CD8-positive, alpha-beta memory T cell (primary cell): ENCODE results near the gene CLCNKB. TPM values are rescaled to one million over a fixed set of nuclear protein-coding genes. Genes with fewer than 3 reads are reported as not detected.

ENCODE experiments used
- CTCF ChIA-PET: fragments of 350-600 bp; sonication (Branson Sonifier 250); formaldehyde crosslinking; loops from one replicate; lab custom pipeline; 2021; ENCODE audit warnings: antibody characterized with exemption; lab: Charles Lee
- POLR2A ChIA-PET: fragments of 350-600 bp; sonication (Branson Sonifier 250); formaldehyde crosslinking; loops from one replicate; lab custom pipeline; 2021; ENCODE audit warnings: antibody characterized with exemption; lab: Charles Lee
- DNase-seq, 5 donors: peaks; one replicate each; pipeline versions ENCODE4 v3.0.0 to v3.0.0-alpha.2; 2020 to 2022; ENCODE audit warnings: mixed read lengths in 1 of 5
- H3K27ac ChIP-seq: one replicate; pipeline ENCODE4 v1.7.0; 2013; ENCODE audit warnings: low read depth, mild to moderate bottlenecking, low read length, moderate library complexity
- H3K27me3 ChIP-seq: 2 replicates; pipeline ENCODE4 v1.7.0; 2013; ENCODE audit warnings: low read length, mild to moderate bottlenecking; ENCODE audit not compliant: insufficient read depth, poor library complexity, severe bottlenecking
- H3K36me3 ChIP-seq: 2 replicates; pipeline ENCODE4 v1.7.0; 2013; ENCODE audit warnings: mild to moderate bottlenecking, low read length, moderate library complexity; ENCODE audit not compliant: insufficient read depth
- H3K4me1 ChIP-seq: 2 replicates; pipeline ENCODE4 v1.7.0; 2013; ENCODE audit warnings: mild to moderate bottlenecking, low read length, moderate library complexity; ENCODE audit not compliant: insufficient read depth
- H3K4me3 ChIP-seq: 2 replicates; pipeline ENCODE4 v1.7.0; 2013; ENCODE audit warnings: mild to moderate bottlenecking, low read length
- H3K9me3 ChIP-seq: 2 replicates; pipeline ENCODE4 v1.7.0; 2013; ENCODE audit warnings: mild to moderate bottlenecking, low read length
- H3K27ac Mint-ChIP-seq, 8 donors: one replicate each; pipeline ENCODE4 v1.8.0; 2020 to 2021; ENCODE audit warnings: mixed read lengths in 8 of 8, mild to moderate bottlenecking in 6 of 8, inconsistent platforms in 3 of 8, moderate library complexity in 3 of 8
- H3K27me3 Mint-ChIP-seq, 2 donors: one replicate each; pipeline ENCODE4 v1.8.0; 2020 to 2021; ENCODE audit warnings: mixed read lengths in 2 of 2, mild to moderate bottlenecking in 1 of 2, moderate library complexity in 1 of 2
- H3K36me3 Mint-ChIP-seq, 3 donors: one replicate each; pipeline ENCODE4 v1.8.0; 2020 to 2021; ENCODE audit warnings: mixed read lengths in 3 of 3, inconsistent platforms in 1 of 3, mild to moderate bottlenecking in 1 of 3
- H3K4me1 Mint-ChIP-seq, 3 donors: one replicate each; pipeline ENCODE4 v1.8.0; 2020 to 2021; ENCODE audit warnings: mixed read lengths in 3 of 3, inconsistent platforms in 1 of 3, mild to moderate bottlenecking in 1 of 3
- H3K4me3 Mint-ChIP-seq, 7 donors: one replicate each; pipeline ENCODE4 v1.8.0; 2020 to 2021; ENCODE audit warnings: mixed read lengths in 7 of 7, mild to moderate bottlenecking in 6 of 7, moderate library complexity in 4 of 7, inconsistent platforms in 2 of 7
- H3K9me3 Mint-ChIP-seq, 5 donors: one replicate each; pipeline ENCODE4 v1.8.0; 2020 to 2022; ENCODE audit warnings: mixed read lengths in 5 of 5, mild to moderate bottlenecking in 3 of 5, moderate library complexity in 2 of 5, inconsistent platforms in 1 of 5
- polyA plus RNA-seq: library from polyadenylated mRNA; unstranded; fragments of 300-500 nt; fragmentation: Illumina TruSeq; gene quantifications from one replicate; pipeline ENCODE4 v1.2.3, GENCODE V29; 2021
- total RNA-seq, 2 experiments: library from RNA; stranded (reverse); gene quantifications; one replicate each; pipeline ENCODE4 v1.2.3, GENCODE V29; 2021

CLCNKB gene
- total and polyA plus RNA-seq, 3 experiments from 2014 or later: not detected

DNA sequence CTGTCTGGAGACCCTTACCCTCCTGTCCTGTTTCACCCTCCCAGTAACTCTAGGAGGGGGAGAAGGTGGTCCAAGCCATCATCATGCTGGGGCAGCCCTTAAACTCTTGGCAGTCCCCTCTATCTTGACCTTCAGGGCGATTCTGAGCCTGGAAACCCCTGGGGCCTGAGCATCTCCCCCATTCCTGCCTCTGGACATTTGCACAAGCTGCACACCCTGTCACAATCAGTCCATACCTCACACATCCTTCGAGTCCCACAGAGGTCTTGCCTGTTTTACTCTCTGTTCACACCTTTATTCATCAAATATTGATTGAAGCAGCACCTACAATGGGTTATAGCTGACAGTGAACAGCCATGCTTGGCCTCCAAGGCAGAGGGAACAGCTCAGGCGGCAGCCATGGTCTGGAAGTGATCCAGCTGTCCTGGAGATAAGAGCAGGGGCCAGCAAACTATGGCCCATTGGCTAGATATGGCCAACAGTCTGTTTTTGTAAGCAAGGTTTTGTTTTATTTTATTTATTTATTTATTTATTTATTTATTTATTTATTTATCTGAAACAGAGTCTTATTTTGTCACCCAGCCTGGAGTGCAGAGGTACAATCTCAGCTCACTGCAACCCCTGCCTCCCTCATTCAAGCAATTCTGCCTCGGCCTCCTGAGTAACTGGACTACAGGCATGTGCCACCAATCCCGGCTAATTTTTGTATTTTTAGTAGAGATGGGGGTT lies 37.0 kb downstream of the CLCNKB start:
- ChIA-PET CTCF (interaction anchor here (0.7 to 7.9 kb wide), 5 partner anchors 85 to 283 kb away, joined by 3 to 196 read pairs (median 11); no protein-coding TSS in a partner anchor), POLR2A (no interaction called here)
- H3K36me3 ChIP-seq: no peaks in the 10 kb centered on the region
- no peaks in the 10 kb centered on the region for H3K27me3 ChIP-seq
- no peak overlapping the region for H3K27ac ChIP-seq
- Mint-ChIP-seq H3K4me1 (peaks cover 7 to 12% (median 10%) of the 10 kb centered on the region in 3 donors), H3K36me3 (no peaks in the 10 kb centered on the region), H3K27me3 (peaks cover 1 to 2% of the 10 kb centered on the region in 2 donors), H3K9me3 (no peaks in the 10 kb centered on the region), H3K4me3 (peak overlapping the region in 1 of 7 donors; percentile 24), H3K27ac (peak overlapping the region in 4 of 8 donors; percentile 11 to 83 (median 36))
- peaks cover 12% of the 10 kb centered on the region for H3K4me1 ChIP-seq
- H3K4me3 ChIP-seq: no peak overlapping the region
- DNase-seq: peak in 1 of 5 donors; percentile 18
- H3K9me3 ChIP-seq: no peaks in the 10 kb centered on the region

DNA sequence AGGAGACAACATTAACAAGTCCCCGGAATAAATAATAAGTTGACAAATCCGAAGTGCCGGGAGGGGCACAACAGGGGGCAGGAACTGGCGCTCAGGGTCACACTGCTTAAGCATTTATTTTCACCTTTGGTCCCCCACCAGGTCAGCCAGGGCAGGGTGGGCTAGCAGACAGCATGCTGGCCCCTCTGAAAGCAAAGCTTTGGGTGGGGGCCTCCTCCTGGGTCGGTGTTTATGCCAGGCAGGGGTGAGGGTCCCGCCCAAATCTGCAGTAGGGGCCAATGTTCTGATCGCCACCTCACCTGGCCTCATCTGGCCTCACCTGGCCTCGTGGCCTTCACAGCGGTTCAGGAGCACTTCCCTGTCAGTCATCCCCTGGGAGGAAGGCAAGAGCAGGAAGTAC lies 38.1 kb downstream of the CLCNKB start:
- no peak overlapping the region for H3K4me3 ChIP-seq
- H3K27me3 Mint-ChIP-seq: peaks cover 0 to 1% of the 10 kb centered on the region in 2 donors
- no peaks in the 10 kb centered on the region for H3K27me3 ChIP-seq
- no peak overlapping the region for H3K4me3 Mint-ChIP-seq
- no peaks in the 10 kb centered on the region for H3K9me3 ChIP-seq
- no peak overlapping the region for H3K27ac Mint-ChIP-seq
- H3K36me3 Mint-ChIP-seq: no peaks in the 10 kb centered on the region
- H3K36me3 ChIP-seq: no peaks in the 10 kb centered on the region
- no peaks in the 10 kb centered on the region for H3K9me3 Mint-ChIP-seq
- H3K4me1 ChIP-seq: peaks cover 12% of the 10 kb centered on the region
- ChIA-PET CTCF (interaction anchor here (0.6 to 7.9 kb wide), 12 partner anchors 9 to 170 kb away, joined by 3 to 196 read pairs (median 5); partner anchors contain the start of gene FAM131C), POLR2A (no interaction called here)
- H3K27ac ChIP-seq: no peak overlapping the region
- DNase-seq: no peak
- peaks cover 7 to 12% (median 10%) of the 10 kb centered on the region in 3 donors for H3K4me1 Mint-ChIP-seq

DNA sequence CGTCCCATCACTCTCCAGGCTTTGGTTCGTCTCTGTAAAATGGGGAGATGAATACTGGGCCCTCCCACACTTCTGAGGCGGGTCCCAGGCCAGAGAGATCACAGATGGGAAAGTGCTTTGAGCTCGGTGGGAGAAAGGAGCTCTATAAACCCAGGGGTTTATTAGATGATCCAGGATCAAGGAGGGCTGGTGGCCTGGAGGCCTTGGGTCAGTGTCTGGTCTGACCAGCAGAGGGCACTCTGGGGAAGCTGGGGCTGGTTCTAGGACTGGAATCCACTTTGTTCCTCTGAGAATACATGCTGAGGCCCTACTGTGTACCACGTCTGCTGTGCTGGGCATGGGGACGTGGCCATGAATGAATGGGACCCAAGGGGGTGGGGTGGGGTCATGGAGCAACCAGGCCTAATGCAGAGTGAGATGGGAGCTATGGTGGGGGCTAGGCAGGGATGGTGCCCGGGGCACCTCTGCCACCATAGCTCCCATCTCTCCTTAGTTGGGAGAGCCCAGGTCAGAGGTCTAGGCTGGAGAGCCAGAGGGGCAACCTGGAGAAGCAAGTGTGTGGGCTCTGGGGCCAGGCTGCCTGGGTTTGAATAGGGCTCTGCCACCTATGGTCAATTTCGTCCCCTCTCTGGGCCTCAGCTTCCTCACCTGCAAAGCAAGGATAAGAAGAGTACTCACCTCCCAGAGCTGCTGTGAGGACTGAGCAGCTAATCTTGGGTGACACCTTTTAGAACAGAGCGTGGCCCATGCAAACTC lies 38.9 kb downstream of the CLCNKB start:
- no peak overlapping the region for H3K4me3 Mint-ChIP-seq
- no peaks in the 10 kb centered on the region for H3K36me3 ChIP-seq
- H3K36me3 Mint-ChIP-seq: no peaks in the 10 kb centered on the region
- no peaks in the 10 kb centered on the region for H3K9me3 ChIP-seq
- H3K27ac Mint-ChIP-seq: peak overlapping the region in 2 of 8 donors; percentile 61 to 81
- H3K9me3 Mint-ChIP-seq: no peaks in the 10 kb centered on the region
- POLR2A ChIA-PET: no interaction called here
- H3K4me3 ChIP-seq: no peak overlapping the region
- H3K4me1 Mint-ChIP-seq: peaks cover 7 to 12% (median 10%) of the 10 kb centered on the region in 3 donors
- DNase-seq: peak; percentile 20 to 60 (median 42)
- no peak overlapping the region for H3K27ac ChIP-seq
- H3K4me1 ChIP-seq: peaks cover 12% of the 10 kb centered on the region
- no peaks in the 10 kb centered on the region for H3K27me3 ChIP-seq
- peaks cover 0 to 1% of the 10 kb centered on the region in 2 donors for H3K27me3 Mint-ChIP-seq
- CTCF ChIA-PET: interaction anchor here (0.6 to 7.9 kb wide), 14 partner anchors 10 to 280 kb away, joined by 3 to 196 read pairs (median 5); partner anchors contain the start of gene FAM131C

DNA sequence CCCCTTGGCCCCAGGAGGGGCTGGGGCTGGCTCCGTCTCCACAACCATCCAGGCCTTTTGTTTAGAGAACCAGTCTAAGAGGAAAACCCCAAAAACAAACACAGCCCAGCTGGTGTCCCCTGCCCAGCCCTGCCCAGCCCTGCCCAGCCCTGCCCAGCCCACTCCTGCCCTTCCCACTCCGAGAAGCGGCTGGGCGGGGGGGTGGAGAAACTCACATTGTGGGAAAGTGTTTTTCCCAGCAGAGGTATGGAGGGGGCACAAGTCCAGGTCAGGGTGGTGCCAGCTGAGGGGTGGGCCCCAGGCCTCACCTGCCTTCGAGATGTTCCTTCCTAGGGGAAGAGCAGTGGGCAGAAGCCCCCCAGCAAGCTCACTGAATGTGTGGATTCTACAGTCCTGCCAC lies 39.9 kb downstream of the CLCNKB start:
- Mint-ChIP-seq H3K27me3 (peaks cover 0 to 1% of the 10 kb centered on the region in 2 donors), H3K27ac (no peak overlapping the region), H3K9me3 (no peaks in the 10 kb centered on the region), H3K4me1 (peaks cover 7 to 9% (median 7%) of the 10 kb centered on the region in 3 donors), H3K4me3 (no peak overlapping the region), H3K36me3 (no peaks in the 10 kb centered on the region)
- H3K36me3 ChIP-seq: no peaks in the 10 kb centered on the region
- DNase-seq: no peak
- H3K27me3 ChIP-seq: no peaks in the 10 kb centered on the region
- no peaks in the 10 kb centered on the region for H3K9me3 ChIP-seq
- H3K4me1 ChIP-seq: peaks cover 12% of the 10 kb centered on the region
- H3K27ac ChIP-seq: no peak overlapping the region
- no peak overlapping the region for H3K4me3 ChIP-seq
- ChIA-PET CTCF (interaction anchor here (1.1 to 7.9 kb wide), 7 partner anchors 11 to 134 kb away, joined by 3 to 196 read pairs (median 5); partner anchors contain the start of gene FAM131C), POLR2A (no interaction called here)

DNA sequence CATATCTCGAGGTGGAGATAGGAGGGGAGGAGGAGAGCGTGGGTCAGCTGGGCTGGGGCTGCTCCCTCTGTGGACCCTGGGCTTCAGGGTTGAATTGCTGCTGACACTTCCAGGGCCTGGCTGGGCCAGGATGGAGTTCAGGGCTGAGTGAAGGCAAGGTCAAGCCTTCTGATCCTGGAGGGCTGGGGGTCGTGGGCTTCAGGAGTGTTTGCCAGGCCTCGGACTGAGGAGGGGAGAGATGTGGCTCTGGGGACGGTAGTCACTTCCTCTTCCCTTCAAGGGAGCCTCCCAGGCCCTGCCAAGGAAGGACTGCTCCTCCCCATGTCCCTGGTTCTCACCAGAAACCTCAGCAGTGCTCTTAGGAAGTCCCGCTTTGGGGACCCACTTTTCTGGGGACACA lies 41.9 kb downstream of the CLCNKB start:
- no peaks in the 10 kb centered on the region for H3K4me1 Mint-ChIP-seq
- CTCF ChIA-PET: no interaction called here
- no peak for DNase-seq
- Histone ChIP-seq H3K27me3 (no peaks in the 10 kb centered on the region), H3K9me3 (no peaks in the 10 kb centered on the region), H3K4me1 (no peaks in the 10 kb centered on the region), H3K36me3 (no peaks in the 10 kb centered on the region), H3K4me3 (no peak overlapping the region), H3K27ac (no peak overlapping the region)
- no peaks in the 10 kb centered on the region for H3K9me3 Mint-ChIP-seq
- H3K36me3 Mint-ChIP-seq: no peaks in the 10 kb centered on the region
- H3K4me3 Mint-ChIP-seq: no peak overlapping the region
- H3K27me3 Mint-ChIP-seq: peaks cover 0 to 3% of the 10 kb centered on the region in 2 donors
- peak overlapping the region in 2 of 8 donors; percentile 21 to 70 for H3K27ac Mint-ChIP-seq
- POLR2A ChIA-PET: no interaction called here

DNA sequence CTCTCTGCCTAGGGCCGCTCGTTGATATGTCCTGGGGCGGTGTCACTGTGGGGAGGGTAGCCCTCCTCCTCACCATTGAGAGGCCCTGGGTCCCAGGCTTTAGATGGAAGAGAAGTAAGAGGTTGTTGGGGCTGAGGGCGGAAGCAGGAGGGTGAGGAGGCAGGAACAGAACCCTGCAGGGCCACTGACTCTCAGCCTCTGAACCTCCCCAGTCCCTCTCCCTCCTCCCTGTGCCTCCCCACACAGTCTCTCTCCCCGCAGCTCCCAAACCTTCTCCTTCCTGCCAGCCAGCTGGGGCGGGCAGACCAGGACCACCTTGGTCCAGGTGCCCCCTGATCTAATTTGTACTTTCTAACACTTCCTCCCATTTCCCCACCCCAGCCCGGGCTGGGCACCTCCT lies 44.2 kb downstream of the CLCNKB start:
- Histone ChIP-seq H3K27me3 (no peaks in the 10 kb centered on the region), H3K4me1 (no peaks in the 10 kb centered on the region), H3K36me3 (no peaks in the 10 kb centered on the region), H3K4me3 (no peak overlapping the region), H3K27ac (no peak overlapping the region), H3K9me3 (no peaks in the 10 kb centered on the region)
- no peaks in the 10 kb centered on the region for H3K9me3 Mint-ChIP-seq
- H3K4me3 Mint-ChIP-seq: no peak overlapping the region
- no peak for DNase-seq
- POLR2A ChIA-PET: no interaction called here
- no peaks in the 10 kb centered on the region for H3K36me3 Mint-ChIP-seq
- CTCF ChIA-PET: no interaction called here
- no peaks in the 10 kb centered on the region for H3K4me1 Mint-ChIP-seq
- peaks cover 3% of the 10 kb centered on the region in 2 donors for H3K27me3 Mint-ChIP-seq
- H3K27ac Mint-ChIP-seq: no peak overlapping the region

DNA sequence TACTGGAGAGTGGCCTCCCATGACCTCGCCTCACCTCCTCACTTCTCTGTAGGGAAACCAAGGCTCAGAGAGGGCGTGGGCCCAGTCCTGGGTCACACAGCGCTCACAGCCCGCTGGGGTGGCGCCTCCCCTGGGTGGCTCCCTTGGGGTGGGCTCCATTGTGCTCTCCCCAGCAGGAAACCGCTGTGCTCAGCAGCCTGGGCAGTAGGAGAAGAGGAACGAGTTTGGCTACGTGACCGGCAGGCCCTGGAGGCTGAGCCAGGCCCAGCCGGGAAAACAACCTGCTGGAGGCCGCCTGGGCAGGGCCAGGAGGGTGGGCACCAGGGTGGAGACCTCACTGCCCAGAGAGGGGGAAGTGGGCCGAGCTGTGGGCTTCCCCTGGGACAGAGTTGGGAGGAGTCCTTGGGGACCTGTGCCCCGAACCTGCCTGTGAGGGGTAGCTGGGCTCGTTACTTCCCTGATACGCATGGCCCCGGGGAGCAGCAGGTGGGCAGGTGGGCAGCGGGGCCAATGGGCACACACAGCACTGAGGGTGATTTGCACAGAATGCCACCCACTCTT lies 44.8 kb downstream of the CLCNKB start:
- Histone ChIP-seq H3K36me3 (no peaks in the 10 kb centered on the region), H3K4me3 (no peak overlapping the region), H3K27ac (no peak overlapping the region), H3K4me1 (no peaks in the 10 kb centered on the region), H3K27me3 (no peaks in the 10 kb centered on the region), H3K9me3 (no peaks in the 10 kb centered on the region)
- H3K36me3 Mint-ChIP-seq: no peaks in the 10 kb centered on the region
- POLR2A ChIA-PET: no interaction called here
- H3K27ac Mint-ChIP-seq: no peak overlapping the region
- H3K27me3 Mint-ChIP-seq: peaks cover 3 to 5% of the 10 kb centered on the region in 2 donors
- no peak overlapping the region for H3K4me3 Mint-ChIP-seq
- DNase-seq: no peak
- no peaks in the 10 kb centered on the region for H3K4me1 Mint-ChIP-seq
- no peaks in the 10 kb centered on the region for H3K9me3 Mint-ChIP-seq
- CTCF ChIA-PET: interaction anchor here (0.9 to 1.2 kb wide), 2 partner anchors 9 to 27 kb away, joined by 3 read pairs; no protein-coding TSS in a partner anchor
